Raji (cell line): ENCODE data around the gene AK1.

Experiments used
- POLR2A ChIP-seq: IDR thresholded peaks from 2 replicates; pipeline ENCODE4 v1.6.1; 2011; ENCODE audit warnings: low read depth, low read length, control low read depth; ENCODE audit not compliant: insufficient read depth

Gene AK1

DNA sequence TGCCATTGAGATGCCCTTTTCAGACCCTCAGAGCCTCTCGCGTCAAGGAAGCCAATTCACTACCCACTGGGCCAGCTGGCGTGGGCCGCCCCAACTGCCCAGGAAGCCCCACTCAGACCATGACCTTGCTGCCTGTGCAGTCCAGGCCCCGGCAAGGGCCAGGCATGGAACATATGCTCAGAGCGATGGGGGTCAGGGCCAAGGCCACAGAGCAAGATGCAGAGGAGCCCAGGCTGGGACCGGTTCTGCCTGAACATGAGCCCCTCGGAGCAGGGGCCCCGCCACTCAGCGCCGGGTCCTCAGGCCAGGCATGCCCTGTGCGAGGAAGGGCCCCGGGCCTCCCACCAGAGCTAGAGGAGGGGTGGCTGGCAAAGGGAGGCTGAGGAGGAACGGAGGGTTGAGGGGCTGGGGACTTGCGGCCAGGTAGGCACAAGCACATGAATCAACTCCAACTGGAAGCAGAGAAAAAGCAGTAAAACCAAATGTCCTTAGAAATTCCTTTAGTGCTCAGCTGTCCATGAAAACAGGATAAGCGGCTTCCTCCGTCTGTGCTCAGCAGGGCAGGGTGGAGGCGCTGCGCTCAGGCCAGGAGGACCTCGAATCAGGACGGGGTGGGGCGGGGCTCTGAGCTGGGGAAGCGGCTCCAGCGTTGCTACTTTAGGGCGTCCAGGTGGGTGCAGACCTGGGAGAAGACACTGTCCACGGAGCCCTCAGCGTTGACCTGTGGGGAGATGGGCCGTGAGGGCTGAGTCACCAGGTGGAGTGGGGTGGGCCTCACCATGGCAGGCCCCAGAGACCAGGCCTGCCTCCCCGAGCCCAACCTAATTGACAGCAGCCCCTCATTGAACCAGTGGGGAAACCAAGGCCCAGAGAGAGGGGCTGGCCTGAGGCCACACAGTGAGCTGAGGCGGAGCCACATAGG, 9.9 kb downstream of the AK1 start:
- TF ChIP-seq POLR2A: no peak

DNA sequence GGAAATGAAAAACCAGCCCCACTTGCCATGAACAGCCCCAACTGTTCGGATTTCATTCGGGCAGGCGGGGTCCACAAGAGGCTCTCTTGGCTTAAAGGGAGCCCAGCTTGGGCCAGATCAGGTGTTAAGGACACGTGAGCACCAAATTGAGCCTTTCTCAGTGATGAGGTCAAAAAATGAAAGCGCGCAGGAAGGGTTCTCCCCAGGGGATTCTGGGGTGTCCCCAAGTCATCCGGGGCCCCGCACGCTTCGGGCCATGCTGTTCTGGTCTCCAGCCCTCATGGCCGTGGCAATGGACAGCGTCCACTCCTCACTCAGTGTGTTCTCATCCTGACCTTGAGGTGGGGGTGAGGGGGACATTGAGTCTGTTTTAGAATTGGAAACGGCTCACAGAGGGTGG, 10.9 kb downstream of the AK1 start:
- no peak for TF ChIP-seq POLR2A

DNA sequence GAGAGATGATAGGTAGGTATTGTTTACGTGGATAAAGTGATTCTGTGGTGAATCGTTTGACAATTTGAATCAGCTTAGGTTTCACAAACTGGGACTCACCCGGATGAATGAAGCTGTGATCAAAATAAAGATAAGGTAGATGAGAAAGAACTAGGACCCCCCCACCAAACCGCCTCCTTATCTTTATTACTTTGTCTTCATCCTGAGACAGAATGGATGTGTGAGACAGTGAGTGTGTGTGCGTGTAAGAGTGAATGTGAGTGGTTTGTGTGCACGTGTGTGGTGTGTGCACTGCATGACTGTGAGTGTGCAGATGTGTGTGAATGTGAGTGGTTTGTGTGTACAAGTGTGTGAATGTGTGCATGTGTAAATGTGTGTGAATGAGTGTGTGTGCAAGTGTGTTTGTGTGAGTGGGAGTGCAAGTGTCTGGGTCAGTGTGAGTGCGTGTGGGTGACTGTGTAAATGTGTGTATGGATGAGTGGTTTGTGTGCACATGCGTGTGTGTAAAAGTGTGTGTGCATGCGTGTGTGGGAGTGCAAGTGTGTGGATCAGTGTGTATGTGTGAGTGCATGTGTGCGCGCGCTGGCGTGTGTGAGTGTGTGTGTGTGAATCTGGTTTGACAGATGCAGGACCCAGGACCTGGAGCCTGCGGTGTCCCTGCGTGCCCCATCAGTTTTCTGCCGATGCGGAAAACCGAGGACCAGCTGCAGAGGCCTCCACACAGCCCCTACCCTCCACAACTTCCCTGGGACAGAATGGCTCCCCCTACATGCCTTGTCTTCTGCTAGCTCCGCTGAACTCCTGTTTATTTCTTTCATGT, 11.6 kb downstream of the AK1 start:
- no peak for TF ChIP-seq POLR2A

DNA sequence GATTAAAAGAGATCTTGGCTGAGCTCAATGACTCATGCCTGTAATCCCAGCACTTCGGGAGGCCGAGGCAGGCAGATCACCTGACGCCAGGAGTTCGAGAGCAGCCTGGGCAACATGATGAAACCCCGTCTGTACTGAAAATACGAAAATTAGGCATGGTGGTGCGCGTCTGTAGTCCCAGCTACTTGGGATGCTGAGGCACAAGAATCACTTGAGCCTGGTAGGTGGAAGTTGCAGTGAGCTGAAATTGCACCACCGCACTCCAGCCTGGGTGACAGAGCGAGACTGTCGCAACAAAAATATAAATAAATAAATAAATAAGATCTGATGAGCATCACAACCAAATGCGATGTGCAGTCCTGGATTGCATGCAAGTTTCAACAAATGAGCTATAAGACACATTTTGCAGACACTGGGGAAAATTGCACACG, 14.3 kb downstream of the AK1 start:
- no peak for TF ChIP-seq POLR2A

DNA sequence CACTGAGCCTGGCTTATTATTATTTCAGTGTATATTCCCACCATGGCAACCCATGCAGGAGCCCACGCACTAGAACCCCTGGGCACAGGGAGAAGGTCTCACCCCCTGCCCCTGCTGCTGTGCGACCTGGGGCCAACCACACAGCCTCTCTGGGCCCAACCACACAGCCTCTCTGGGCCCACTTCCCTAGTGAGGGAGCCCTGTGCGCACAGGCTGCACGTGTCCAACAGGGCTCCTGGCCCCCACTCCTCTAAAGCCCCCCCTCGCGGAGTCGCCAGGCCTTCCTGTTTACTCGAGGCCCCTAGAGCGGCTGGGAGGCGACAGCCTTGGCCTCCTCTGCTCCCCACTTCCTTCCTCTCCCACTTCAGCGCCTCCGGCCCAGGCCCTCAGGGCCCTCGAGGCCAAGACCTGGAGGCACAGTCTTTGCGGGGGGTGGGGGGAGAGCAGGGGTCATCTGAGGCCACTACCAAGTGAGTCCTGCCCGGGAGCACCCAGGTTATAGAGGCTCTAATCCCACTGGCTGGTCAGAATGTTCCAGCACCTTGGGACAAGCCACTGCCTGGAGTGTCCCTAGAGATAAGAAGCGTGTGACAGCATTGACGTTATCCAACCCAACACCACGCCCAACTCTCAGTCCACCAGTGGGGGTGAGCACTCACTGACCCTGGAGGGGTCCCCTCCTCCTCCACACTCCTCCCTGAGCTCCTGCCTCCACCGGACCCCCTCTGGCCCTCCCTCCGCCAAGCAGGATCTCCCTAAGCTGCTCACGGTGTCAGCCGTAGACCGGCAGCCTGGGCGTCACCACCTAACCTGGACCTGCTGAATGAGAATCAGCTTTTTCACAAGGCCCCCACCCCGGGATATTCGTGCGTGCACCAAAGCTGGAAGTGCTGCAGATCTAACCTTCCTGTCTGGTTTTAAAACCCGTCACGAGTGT, 15.1 kb downstream of the AK1 start:
- TF ChIP-seq POLR2A: no peak

DNA sequence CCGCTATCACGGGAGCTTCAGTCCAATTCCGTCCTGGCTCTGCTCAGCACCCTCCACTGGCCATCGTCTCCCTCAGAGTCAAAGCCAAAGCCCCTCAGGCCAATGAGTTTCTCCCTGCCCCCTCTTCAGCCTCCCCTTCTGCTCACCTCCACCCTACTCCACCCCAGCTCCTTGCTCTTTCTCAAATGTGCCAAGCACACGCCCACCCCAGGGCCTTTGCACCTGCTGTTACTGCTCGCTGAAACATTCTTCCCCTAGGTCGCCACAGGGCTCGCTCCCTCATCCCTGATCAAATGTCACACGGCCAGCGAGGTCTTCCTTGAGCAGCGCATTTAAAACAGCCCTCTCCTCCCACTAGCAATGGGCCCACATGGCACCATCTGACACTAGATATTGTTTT, 16.7 kb downstream of the AK1 start:
- TF ChIP-seq POLR2A: no peak

DNA sequence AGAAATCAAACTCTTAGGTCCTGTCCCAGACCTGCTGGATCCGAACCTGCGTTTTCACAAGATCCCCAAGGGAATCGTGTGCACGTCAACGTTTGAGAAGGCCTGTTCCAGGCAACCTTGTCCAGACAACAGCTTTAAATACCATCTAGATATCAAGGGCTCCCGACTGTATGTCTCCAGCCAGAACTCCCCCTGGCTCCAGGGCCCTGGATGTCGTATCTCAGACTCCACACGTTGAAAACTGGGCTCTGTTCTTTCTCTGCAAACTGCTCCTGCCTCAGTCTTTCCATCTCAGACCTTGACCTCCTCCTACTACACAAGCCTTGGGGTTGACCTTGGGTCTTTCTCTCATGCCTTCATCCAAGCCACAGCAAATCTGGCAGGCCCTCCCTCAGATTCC, 17.2 kb downstream of the AK1 start:
- no peak for TF ChIP-seq POLR2A

DNA sequence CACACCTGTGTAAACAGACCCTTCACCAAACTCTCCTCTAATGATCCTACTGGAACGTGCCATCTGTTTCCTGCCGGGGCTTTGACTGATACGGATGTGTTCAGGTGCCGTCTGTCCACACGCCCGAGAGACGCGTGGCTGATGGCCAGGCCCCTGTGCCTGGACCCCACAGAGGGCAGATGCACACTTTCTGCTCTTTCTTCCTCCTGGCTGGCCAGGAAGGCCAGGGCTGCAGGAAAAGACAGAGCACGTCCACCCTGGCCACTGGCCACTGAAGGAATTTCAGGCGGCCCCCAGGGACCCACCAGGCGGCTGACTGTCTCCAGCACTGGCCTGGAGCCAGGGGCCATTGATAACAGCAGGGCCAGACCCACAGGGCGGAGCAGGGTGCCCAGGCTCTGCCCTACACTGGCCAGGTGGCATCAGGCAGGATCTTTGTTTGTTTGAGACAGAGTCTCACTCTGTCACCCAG, 19.4 kb downstream of the AK1 start:
- no peak for TF ChIP-seq POLR2A

DNA sequence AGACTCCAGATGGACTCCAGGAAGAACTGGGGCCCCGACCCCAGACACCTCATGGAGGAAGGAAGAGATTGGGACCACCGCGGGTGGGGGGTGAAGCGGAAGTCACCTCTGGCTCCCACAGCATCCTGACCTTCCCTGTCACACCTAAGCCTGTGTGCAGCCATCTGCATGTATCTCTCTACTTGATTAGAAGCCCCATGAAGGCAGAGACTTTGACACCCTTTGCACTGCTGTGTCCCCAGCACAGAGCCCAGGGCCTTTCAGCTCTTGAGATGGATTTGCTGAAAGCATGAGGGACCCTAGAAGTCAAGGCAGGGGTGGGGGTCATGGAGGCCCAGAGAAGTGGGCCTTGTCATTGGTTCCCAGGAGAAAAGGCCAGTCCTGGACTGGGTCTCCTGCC, 20.2 kb downstream of the AK1 start:
- TF ChIP-seq POLR2A: no peak

DNA sequence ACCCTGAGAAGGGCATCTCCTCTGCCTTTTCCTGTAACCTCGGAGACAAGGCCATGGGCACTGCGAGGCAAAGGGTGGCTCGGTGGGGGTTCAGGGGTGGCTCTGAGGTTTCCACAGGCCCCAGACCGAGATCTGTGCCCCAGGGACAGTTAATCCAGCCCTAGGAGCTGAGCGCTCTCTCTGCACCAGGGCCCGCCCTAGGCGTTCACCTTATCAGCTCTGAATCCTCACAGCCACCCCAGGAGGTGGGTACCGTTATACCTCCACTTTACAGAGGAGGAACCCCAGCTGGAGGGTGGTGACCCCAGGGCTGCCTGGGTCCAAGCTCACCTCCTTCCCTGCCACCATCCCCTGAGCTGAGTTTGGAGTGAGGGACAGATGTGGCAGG, 20.8 kb downstream of the AK1 start:
- no peak for TF ChIP-seq POLR2A

DNA sequence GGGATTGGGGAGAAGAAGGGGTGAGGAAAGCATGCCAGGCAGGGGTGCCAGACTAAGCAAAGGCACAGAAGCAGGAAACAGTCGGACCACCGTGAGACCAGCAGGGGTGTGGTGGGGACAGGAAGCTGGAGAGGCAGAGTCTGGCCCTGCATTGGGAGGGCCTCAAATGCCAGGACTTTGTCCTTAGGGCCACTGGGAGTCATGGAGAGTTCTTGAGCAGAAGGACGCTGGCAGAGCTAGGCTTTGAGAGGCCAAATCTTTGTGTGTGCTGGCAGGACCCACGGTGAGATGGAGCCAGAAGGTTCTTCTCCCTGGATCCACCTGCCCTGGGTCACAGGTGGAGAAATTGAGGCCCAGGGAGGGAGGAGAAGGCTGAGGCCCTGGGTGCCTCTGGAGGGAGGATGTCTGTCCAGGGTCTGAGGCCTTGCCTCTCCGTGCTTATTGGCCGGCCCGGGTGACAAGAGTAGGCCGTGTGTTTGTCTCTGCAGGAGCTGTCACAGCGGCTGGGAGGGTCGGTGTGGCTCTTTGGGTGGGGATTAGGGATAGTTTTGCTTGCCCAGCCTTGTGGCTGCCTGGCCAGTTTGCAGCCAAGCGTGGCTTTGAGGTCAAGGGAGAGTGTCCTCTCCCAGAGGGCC, 21.3 kb downstream of the AK1 start:
- TF ChIP-seq POLR2A: no peak

DNA sequence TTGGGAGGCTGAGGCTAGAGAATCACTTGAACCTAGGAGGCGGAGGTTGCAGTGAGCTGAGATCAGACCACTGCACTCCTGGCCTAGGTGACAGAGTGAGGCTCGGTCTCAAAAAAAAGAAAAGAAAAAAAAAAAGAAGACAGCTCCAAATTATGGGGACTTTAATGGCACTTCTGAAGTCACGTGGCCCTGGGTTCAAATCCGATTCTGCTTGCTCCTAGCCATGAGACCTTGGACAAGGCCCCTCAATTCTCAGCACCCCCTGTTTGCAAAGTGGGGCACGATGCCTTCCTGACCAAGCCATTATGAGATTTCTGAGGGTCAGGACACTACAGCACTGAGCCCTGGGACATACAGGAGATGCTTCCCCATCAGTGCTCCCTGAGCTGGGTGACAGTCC, 22.0 kb downstream of the AK1 start:
- TF ChIP-seq POLR2A: no peak

DNA sequence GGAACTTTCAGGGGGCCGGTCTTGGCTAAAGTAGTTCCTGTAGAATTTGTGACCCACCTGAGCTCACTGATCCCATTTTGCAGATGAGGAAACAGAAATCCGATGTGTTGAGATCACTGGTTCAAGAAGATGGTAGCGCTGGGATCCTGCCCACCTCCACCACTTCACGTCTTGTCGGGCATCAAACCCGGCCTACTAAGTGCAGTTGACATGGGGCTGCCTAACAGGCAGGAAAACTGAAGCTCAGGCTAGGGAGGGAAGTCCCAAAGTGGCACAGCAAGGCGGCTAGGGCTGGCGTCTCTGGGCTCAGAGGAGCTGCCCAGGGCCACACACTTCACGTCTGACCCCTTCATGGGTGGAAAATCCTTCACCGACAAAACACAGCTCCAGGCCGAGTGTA, 22.5 kb downstream of the AK1 start:
- no peak for TF ChIP-seq POLR2A

DNA sequence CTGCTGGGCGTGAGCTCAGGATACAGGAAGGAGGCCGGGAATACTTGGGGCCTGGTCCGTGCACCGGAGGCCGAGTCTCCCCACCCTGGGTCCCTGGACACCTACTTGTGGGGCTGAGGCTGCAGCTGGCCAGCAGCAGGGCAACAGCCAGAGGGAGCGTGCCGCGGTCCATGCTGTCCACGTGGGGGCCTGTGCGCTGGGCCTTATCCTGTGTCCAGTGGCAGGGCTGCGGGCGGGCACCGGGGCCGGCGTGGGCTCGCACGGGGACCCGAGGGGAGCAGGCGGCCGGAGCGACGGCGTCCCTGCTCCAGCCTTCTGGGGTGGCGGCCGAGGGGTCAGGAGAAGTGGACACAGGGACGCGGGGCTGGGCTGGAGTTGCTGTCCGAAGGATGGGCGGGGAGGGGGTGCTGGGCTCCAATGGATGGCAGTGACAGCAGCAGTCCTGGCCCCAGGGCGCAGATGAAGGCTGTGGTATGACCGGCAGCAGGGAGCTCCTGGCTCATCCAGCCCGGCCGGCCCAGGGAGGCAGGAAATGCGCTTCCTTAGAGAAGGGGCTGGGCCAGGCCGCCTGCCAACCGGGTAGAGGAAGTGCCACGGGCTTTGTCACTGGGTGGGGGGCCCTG, 23.2 kb downstream of the AK1 start, which contains the start of gene ENG:
Gene ENG, minus strand, starts transcription at position 475 of the 623 bp plus-strand sequence. Its CDS starts 303 bp downstream, at position 172.
- no peak for TF ChIP-seq POLR2A
